ENCODE measurements around the gene KDM2A.
"Not testable (repeated sequence)": the region's sequence is repeated elsewhere in the genome, so short reads cannot be mapped to it uniquely, and the experiment has no call there.

Gene KDM2A

GRCh38 chr11:67167719-67168118 is 48.7 kb downstream of the KDM2A start:
- DNase-seq (ENCODE audit: low read depth in 3 of 3), result no peak

- DNase-seq (ENCODE audit: low read depth in 3 of 3), result not testable (repeated sequence)
Observed at GRCh38 chr11:67168911-67169310, 49.8 kb downstream of the KDM2A start.

DNA sequence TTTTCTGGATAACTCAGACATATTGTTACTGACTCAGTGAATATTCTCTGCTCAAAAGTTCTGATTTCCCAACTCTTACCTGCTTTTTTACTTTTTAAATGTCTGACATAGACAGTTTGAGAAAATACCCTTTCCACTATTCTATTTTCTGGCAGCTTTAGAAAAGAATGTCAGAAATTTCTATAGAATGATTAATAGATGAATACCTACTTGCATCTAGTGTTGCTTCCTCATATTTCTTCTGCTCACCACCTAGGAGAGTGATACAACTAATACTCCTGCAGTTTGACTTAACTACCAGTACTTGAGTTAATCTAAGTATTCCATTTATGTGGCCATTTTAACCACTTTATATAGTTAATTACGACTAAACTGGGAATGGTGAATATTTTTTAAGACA is 55.2 kb downstream of the KDM2A start:
- no peak for DNase-seq (ENCODE audit: low read depth in 3 of 3)

GRCh38 chr11:67177399-67178281 is 58.6 kb downstream of the KDM2A start:
- no peak for DNase-seq (ENCODE audit: low read depth in 3 of 3)

- DNase-seq (ENCODE audit: low read depth in 3 of 3), result no peak
Observed at GRCh38 chr11:67178421-67178820, 59.4 kb downstream of the KDM2A start.

DNA sequence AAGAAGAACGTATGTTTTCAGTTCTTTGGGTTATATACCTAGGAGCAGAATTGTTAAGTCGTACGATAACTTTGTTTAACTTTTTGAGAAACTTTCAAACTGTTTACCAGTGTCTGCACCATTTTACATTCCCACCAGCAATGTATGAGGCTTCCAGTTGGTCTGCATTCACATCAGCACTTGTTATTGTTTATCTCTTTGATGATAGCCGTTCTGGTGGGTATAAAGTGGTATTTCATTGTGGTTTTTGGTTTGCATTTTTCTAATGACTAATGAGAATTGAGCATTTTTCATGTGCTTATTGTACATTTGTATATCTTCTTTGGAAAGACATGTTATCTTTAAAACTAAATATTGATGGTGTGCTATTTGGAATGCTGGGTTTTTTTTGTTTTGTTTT is 59.8 kb downstream of the KDM2A start:
- DNase-seq (ENCODE audit: low read depth in 3 of 3), result no peak

GRCh38 chr11:67179892-67180490 is 60.9 kb downstream of the KDM2A start:
- no peak for DNase-seq (ENCODE audit: low read depth in 3 of 3)

DNA sequence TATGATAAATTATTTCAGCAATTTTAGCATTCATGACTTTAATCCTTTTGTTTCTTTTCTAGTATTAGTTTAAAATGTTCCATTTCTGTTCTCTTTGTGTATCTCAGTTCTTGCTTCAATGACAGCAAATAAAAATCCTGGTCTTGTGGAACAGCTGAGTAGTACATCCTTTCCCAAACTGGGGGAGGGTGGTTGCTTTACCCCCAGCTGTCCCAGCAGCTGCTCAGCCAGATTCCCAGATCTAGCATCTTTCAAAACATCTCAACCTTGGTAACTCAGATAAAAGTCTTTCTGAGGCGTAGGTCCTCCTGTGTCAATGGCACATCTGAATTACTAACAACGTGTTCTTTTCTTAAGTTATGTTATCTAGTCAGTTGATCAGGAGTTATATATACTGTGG is 75.0 kb downstream of the KDM2A start:
- no peak for DNase-seq (ENCODE audit: low read depth in 3 of 3)

GRCh38 chr11:67195971-67196456 is 77.0 kb downstream of the KDM2A start:
- DNase-seq (ENCODE audit: low read depth in 3 of 3), result no peak

- no peak for DNase-seq (ENCODE audit: low read depth in 3 of 3)
Observed at GRCh38 chr11:67197606-67198005, 78.5 kb downstream of the KDM2A start.

DNA sequence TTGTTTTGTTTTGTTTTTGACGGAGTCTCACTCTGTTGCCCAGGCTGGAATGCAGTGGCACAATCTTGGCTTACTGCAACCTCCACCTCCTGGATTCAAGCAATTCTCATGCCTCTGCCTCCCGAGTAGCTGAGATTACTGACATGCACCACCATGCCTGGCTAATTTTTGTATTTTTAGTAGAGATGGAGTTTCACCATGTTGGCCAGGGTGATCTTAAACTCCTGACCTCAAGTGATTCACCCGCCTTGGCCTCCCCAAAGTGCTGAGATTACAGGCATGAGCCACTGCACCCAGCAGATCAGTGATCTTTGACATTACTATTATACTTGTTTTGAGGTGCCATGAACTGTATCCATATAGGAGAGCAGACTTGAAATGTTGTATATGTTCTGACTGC is 79.7 kb downstream of the KDM2A start:
- DNase-seq (ENCODE audit: low read depth in 3 of 3), result not testable (repeated sequence)

GRCh38 chr11:67199751-67200150 is 80.7 kb downstream of the KDM2A start:
- DNase-seq (ENCODE audit: low read depth in 3 of 3), result no peak

DNA sequence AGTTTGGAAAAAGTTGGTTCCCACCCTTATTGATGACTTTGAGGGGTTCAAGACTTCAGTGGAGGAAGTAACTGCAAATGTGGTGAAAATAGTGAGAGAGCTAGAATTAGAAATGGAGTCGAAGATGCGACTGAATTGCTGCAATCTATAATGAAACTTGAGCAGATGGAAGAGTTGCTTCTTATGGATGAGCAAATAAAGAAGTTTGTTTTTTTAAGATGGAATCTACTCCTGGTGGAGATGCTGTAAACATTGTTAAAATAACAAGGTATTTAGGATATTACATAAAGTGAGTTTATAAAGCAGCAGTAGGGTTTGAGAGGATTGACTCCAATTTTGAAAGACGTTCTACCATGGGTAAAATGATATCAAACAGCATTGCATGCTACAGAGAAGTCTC is 83.0 kb downstream of the KDM2A start:
- no peak for DNase-seq (ENCODE audit: low read depth in 3 of 3)

DNA sequence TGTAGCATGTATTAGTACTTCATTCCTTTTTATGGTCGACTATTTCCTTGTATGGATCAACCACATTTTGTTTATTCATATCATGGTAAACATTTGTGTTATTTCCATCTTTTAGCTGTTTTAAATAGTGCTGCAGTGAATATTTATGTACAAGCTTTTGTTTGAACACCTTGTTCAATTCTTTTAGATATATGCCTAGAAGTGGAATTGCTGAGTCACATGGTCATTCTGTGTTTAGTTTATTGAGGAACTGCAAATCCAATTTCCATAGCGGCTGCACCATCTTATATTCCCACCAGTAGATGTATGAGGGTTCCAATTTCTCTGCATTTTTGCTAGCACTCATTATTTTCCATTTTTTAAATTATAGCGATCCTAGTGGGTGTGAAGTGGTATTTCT is 85.8 kb downstream of the KDM2A start:
- DNase-seq (ENCODE audit: low read depth in 3 of 3), result no peak

- DNase-seq (ENCODE audit: low read depth in 3 of 3), result not testable (repeated sequence)
Observed at GRCh38 chr11:67209222-67209621, 90.2 kb downstream of the KDM2A start.

DNA sequence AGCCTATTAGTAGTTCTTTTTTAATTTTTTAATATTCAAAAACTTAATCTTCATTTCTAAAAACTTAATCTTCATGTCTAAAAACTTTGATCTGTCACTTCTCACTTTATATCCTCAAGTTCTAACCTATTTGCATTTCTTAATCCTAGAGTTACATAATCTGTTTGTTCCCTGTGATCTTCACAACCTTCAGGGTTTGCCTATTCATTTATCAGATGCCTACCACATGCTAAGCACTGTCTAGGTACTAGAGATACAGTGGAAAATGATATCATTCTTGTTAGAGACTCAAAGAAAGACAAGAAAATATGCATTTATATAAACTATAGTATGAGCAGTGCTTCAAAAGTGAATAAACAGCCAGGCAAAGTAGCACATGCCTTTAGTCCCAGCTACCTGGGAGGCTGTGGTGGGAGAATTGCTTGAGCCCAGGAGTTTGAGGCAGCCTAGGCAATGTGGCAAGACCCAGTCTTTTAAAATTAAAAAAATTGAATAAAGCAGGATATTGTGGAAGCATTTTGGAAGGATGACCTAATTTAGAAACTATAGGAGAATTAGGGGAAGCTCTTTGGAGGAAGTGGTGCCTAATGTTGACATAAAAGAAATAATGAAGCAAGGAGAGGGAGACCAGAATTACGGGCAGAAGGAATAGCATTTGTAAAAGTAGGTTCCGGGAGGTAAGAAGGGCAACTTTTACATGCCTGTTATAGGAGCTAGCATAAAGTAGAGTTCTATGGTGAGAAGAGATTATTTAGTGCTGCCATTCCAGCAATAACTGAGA is 92.8 kb downstream of the KDM2A start:
- DNase-seq (ENCODE audit: low read depth in 3 of 3), result no peak

- DNase-seq (ENCODE audit: low read depth in 3 of 3), result no peak
Observed at GRCh38 chr11:67213178-67213621, 94.1 kb downstream of the KDM2A start.

DNA sequence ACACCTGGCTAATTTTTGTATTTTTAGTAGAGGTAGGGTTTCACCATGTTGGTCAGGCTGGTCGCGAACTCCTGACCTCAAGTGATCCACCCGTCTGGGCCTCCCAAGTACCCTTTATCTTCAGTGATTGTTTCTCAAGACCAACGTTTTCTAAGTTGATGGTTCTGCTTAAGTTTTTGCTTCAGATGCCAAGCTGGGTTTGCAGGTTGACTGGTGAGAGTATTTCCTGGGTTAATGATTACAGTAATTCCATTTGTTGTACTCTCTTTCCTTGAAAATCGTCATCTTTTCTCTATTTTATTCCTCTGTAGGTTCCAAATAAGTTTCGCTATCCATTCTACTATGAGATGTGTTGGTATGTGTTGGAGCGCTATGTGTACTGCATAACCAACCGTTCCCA is 108.7 kb downstream of the KDM2A start:
- no peak for DNase-seq (ENCODE audit: low read depth in 3 of 3)

- DNase-seq (ENCODE audit: low read depth in 3 of 3), result no peak
Observed at GRCh38 chr11:67230406-67230805, 111.3 kb downstream of the KDM2A start.

GRCh38 chr11:67230886-67231285 is 111.8 kb downstream of the KDM2A start:
- no peak for DNase-seq (ENCODE audit: low read depth in 3 of 3)

DNA sequence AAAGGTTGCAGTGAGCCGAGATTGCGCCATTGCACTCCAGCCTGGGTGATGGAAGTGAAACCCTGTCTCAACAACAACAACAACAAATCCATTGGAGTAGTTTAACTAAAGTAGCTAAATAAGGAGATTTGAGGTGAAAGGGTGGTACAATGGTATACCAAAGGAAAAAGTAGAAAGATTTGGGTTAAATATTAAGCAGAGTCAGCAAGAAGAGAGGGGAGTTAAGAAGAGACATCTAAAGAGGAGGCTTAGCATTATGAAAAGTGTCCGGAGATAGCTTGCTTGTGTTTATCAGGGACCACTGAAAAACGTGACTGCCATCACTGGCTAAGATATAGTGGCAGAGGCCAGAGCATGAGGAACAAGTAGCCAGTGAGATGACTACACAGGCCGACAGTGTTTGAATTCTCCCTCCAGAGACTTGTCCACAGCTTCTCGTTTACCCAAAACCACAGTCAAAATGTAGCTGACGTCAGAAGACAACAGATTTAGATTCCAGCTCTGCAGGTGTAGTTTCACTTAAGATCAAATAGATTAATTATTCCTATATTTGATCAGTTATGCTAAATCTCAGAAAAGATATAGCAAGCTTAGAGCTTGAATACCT is 114.6 kb downstream of the KDM2A start:
- no peak for DNase-seq (ENCODE audit: low read depth in 3 of 3)

GRCh38 chr11:67234571-67234970 is 115.5 kb downstream of the KDM2A start:
- not testable (repeated sequence) for DNase-seq (ENCODE audit: low read depth in 3 of 3)

Data from stimulated activated CD4-positive, alpha-beta T cell treated with anti-CD3 and anti-CD28 coated beads, TNF-alpha, amount 100 ng/mL, for 48 hours (primary cell).